Activated B cell treated with CpG ODN at 0.5 μM for 24 hours (primary cell): Measurements from ENCODE around the gene TMEM120A. TPM values are rescaled to one million over a fixed set of nuclear protein-coding genes. Genes with fewer than 3 reads are reported as not detected.

Source experiments
- ATAC-seq: fragments of 200-7000 bp; cut with Tn5 transposase; one replicate; pipeline ENCODE4 v1.10.0; 2021; ENCODE audit warnings: low read depth, mild to moderate bottlenecking, moderate library complexity
- CTCF ChIA-PET: fragments of 350-600 bp; sonication (Branson Sonifier 250); formaldehyde crosslinking; loops from one replicate; lab custom pipeline; 2021; ENCODE audit warnings: antibody characterized with exemption; lab: Charles Lee
- POLR2A ChIA-PET: fragments of 350-600 bp; sonication (Branson Sonifier 250); formaldehyde crosslinking; loops from one replicate; lab custom pipeline; 2021; ENCODE audit warnings: antibody characterized with exemption; lab: Charles Lee
- DNase-seq: peaks from one replicate; pipeline ENCODE4 v3.0.0; 2022
- H3K27ac Mint-ChIP-seq: one replicate; pipeline ENCODE4 v1.8.0; 2020; ENCODE audit warnings: mixed read lengths
- H3K27me3 Mint-ChIP-seq: one replicate; pipeline ENCODE4 v1.8.0; 2021; ENCODE audit warnings: mixed read lengths
- H3K36me3 Mint-ChIP-seq: one replicate; pipeline ENCODE4 v1.8.0; 2021; ENCODE audit warnings: low read depth, mixed read lengths
- H3K4me1 Mint-ChIP-seq: one replicate; pipeline ENCODE4 v1.8.0; 2021; ENCODE audit warnings: mixed read lengths
- H3K4me3 Mint-ChIP-seq: one replicate; pipeline ENCODE4 v1.8.0; 2020; ENCODE audit warnings: mild to moderate bottlenecking, mixed read lengths
- H3K9me3 Mint-ChIP-seq: one replicate; pipeline ENCODE4 v1.8.0; 2020; ENCODE audit warnings: mixed read lengths
- CTCF ChIP-seq: fragments of 200-600 bp; IDR thresholded peaks from one replicate; pipeline ENCODE4 v1.8.0; 2022; ENCODE audit warnings: antibody characterized with exemption, mild to moderate bottlenecking
- intact Hi-C: fragments of 100-400 bp; cut with micrococcal nuclease; formaldehyde crosslinking; loops from one replicate; pipeline ENCODE4 v1.15.1; 2024
- total RNA-seq: library from RNA; stranded (reverse); gene quantifications from 2 replicates; pipeline ENCODE4 v1.2.3, GENCODE V29; 2022

Gene TMEM120A
- total RNA-seq, 1 donor from 2014 or later = 104 TPM

- Mint-ChIP-seq H3K4me1 (no peaks in the 10 kb centered on the region), H3K9me3 (no peaks in the 10 kb centered on the region), H3K4me3 (no peak overlapping the region), H3K27ac (no peak overlapping the region), H3K27me3 (no peaks in the 10 kb centered on the region), H3K36me3 (peaks cover 53% of the 10 kb centered on the region)
- intact Hi-C loops = no loop called here
- CTCF ChIA-PET = no interaction called here
- POLR2A ChIA-PET = no interaction called here
- no peak for DNase-seq
- no peak for TF ChIP-seq CTCF
- ATAC-seq = no peak
Measured at GRCh38 chr7:75971309-75971960, 23.0 kb downstream of the TMEM120A start.

DNA sequence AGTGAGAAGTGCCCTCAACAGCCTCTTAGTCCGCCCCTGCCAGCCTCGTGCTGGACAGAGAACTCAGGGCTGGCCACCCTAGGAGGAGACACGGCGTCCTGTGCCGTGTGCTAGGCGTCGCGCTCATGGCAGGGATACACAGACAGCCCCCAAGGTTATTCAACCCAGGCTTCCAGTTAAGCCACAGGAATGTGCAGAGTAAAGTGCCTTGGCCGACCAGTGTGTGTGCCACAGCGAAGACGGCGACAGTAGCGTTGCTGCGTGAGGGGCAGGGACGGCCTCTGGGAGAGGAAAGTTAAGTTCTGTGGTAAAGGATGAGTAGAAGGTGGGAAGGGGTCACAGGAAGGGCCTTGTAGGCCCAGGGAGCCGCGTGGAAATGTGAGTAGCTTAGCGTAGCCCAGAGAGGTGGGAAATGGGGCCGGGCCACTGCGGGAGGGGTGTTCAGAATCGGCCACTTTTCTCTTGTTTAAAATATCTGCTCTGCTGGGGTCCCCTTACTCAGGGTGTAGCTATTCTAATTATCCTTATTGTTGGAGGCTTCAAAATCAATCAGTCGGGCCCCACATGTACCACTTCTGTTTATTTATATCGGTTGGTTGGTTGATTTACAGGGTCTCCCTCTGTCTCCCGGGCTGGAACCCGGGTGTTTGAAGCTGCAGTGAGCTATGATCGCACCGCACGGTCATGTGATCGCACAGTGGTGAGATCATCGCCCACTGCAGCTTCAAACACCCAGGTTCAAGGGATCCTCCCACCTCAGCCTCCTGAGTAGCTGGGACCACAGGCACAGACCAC lies 24.5 kb downstream of the TMEM120A start:
- H3K4me3 Mint-ChIP-seq = no peak overlapping the region
- ATAC-seq (no peak), DNase-seq (no peak)
- no peaks in the 10 kb centered on the region for H3K9me3 Mint-ChIP-seq
- H3K4me1 Mint-ChIP-seq = no peaks in the 10 kb centered on the region
- no peak overlapping the region for H3K27ac Mint-ChIP-seq
- H3K27me3 Mint-ChIP-seq = no peaks in the 10 kb centered on the region
- CTCF ChIA-PET = no interaction called here
- intact Hi-C loops = no loop called here
- POLR2A ChIA-PET = interaction anchor here (0.7 kb wide), 1 partner anchor 68 kb away, joined by 3 read pairs; no protein-coding TSS in a partner anchor
- TF ChIP-seq CTCF = no peak
- H3K36me3 Mint-ChIP-seq = peaks cover 65% of the 10 kb centered on the region

GRCh38 chr7:75969182-75969581 lies 25.2 kb downstream of the TMEM120A start:
- H3K9me3 Mint-ChIP-seq = no peaks in the 10 kb centered on the region
- TF ChIP-seq CTCF = no peak
- H3K36me3 Mint-ChIP-seq = peaks cover 64% of the 10 kb centered on the region
- intact Hi-C loops = no loop called here
- no peaks in the 10 kb centered on the region for H3K27me3 Mint-ChIP-seq
- no peak for ATAC-seq
- ChIA-PET CTCF (no interaction called here), POLR2A (no interaction called here)
- no peak overlapping the region for H3K4me3 Mint-ChIP-seq
- H3K27ac Mint-ChIP-seq = no peak overlapping the region
- DNase-seq = no peak
- no peaks in the 10 kb centered on the region for H3K4me1 Mint-ChIP-seq

- Mint-ChIP-seq H3K4me1 (no peaks in the 10 kb centered on the region), H3K36me3 (peaks cover 59% of the 10 kb centered on the region), H3K9me3 (no peaks in the 10 kb centered on the region), H3K4me3 (no peak overlapping the region), H3K27ac (no peak overlapping the region), H3K27me3 (no peaks in the 10 kb centered on the region)
- TF ChIP-seq CTCF = no peak
- ChIA-PET POLR2A (no interaction called here), CTCF (no interaction called here)
- DNase-seq = no peak
- no peak for ATAC-seq
- intact Hi-C loops = no loop called here
Measured at GRCh38 chr7:75968561-75969001, 25.8 kb downstream of the TMEM120A start.

DNA sequence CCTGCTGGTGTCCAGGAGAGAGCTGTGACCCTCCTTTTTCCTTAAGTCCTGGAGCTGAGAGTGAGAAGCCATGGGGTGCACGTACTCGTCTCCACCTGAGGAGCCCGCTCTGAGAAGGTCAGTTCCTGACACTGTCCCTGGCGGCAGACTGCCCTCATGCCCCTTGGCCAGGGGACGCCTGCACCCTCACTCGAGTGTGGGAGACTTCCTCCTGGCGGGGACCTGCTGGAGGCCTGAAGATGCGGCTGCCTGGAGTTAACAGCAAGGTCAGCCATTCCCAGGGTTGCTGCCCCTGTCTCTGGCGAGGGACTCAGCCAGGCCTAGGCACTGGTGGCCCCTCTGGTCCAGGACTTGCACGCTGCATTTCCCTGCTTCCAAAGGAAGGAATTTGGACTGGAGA lies 26.4 kb downstream of the TMEM120A start:
- intact Hi-C loops = no loop called here
- POLR2A ChIA-PET = no interaction called here
- no peaks in the 10 kb centered on the region for H3K27me3 Mint-ChIP-seq
- CTCF ChIA-PET = no interaction called here
- no peak overlapping the region for H3K27ac Mint-ChIP-seq
- no peaks in the 10 kb centered on the region for H3K9me3 Mint-ChIP-seq
- ATAC-seq = no peak
- no peak for TF ChIP-seq CTCF
- no peak overlapping the region for H3K4me3 Mint-ChIP-seq
- no peaks in the 10 kb centered on the region for H3K4me1 Mint-ChIP-seq
- no peak for DNase-seq
- peaks cover 62% of the 10 kb centered on the region for H3K36me3 Mint-ChIP-seq
